Type B pancreatic cell (in vitro differentiated cells): ENCODE results near the gene ASTN1. TPM values are rescaled to one million over a fixed set of nuclear protein-coding genes. Genes with fewer than 3 reads are reported as not detected.

Experiments
- DNase-seq: peaks from one replicate; pipeline ENCODE4 v3.0.0; 2021; ENCODE audit warnings: mixed read lengths; ENCODE audit not compliant: unreplicated experiment; ENCODE audit errors: extremely low spot score
- H3K27ac Mint-ChIP-seq: 2 replicates; pipeline ENCODE4 v1.8.0; 2021; ENCODE audit warnings: mild to moderate bottlenecking, mixed read lengths
- H3K27me3 Mint-ChIP-seq: 2 replicates; pipeline ENCODE4 v1.8.0; 2021; ENCODE audit warnings: mixed read lengths
- H3K36me3 Mint-ChIP-seq: 2 replicates; pipeline ENCODE4 v1.8.0; 2021; ENCODE audit warnings: mixed read lengths
- H3K4me1 Mint-ChIP-seq: one replicate; pipeline ENCODE4 v1.8.0; 2021; ENCODE audit warnings: mixed read lengths; ENCODE audit not compliant: unreplicated experiment
- H3K4me3 Mint-ChIP-seq: 2 replicates; pipeline ENCODE4 v1.8.0; 2021; ENCODE audit warnings: mild to moderate bottlenecking, mixed read lengths
- H3K9me3 Mint-ChIP-seq: 2 replicates; pipeline ENCODE4 v1.8.0; 2021; ENCODE audit warnings: mixed read lengths
- CTCF ChIP-seq: fragments of 200-600 bp; sonication (generic); conservative IDR thresholded peaks from 2 replicates; pipeline ENCODE4 v1.5.0; 2021; ENCODE audit warnings: antibody characterized with exemption, mild to moderate bottlenecking
- total RNA-seq: library from RNA; stranded (reverse); gene quantifications from 2 replicates; pipeline ENCODE4 v1.2.1, GENCODE V29; 2021; ENCODE audit warnings: low replicate concordance

ASTN1 gene
- total RNA-seq, 1 donor from 2014 or later, result 24.9 TPM

DNA sequence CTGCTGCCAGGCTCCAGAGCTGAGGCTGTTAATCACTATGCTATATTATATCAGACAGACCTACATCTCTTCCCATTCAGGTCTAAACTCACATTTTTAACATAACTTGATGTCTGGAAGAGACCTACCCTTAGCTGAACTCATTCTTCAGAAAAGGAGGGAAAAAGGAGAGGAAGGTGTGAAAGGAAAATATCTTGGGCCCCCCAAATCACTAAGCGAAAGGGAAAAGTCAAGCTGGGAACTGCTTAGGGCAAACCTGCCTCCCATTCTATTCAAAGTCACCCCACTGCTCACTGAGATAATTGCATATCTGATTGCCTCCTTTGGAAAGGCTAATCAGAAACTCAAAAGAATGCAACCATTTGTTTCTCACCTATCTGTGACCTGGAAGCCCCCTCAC, 222.2 kb downstream of the ASTN1 start:
- Mint-ChIP-seq H3K27me3 (peaks cover 2% of the 10 kb centered on the region), H3K27ac (no peak overlapping the region), H3K9me3 (peaks cover 7% of the 10 kb centered on the region), H3K4me3 (no peak overlapping the region), H3K36me3 (peaks cover 20% of the 10 kb centered on the region), H3K4me1 (no peaks in the 10 kb centered on the region)
- no peak for DNase-seq
- no peak for TF ChIP-seq CTCF

- Mint-ChIP-seq H3K4me1 (no peaks in the 10 kb centered on the region), H3K4me3 (no peak overlapping the region), H3K36me3 (peaks cover 23% of the 10 kb centered on the region), H3K9me3 (peaks cover 7% of the 10 kb centered on the region), H3K27ac (no peak overlapping the region), H3K27me3 (peaks cover 2% of the 10 kb centered on the region)
- no peak for TF ChIP-seq CTCF
- DNase-seq, result no peak
These were observed 224.5 kb downstream of the ASTN1 start for GRCh38 chr1:176939993-176940392.

DNA sequence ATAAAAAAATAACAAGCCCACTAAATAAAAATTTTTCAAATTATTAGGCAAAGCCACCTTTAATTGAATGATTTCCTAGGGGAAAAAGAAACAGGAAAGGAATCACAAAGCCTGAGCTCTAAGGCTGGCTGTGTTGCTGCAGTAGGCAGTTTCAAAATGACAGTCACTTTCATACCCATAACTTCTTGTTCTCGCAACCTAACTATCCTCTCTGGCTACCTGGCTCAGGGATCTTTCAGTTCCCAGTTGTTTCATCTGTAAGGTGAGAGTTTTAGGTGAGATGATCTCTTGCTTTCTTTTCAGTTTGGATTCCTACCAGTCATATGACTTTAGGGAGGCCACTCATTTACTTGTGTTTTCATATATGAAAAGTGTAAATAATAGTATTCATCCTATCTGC, 226.1 kb downstream of the ASTN1 start:
- peaks cover 7% of the 10 kb centered on the region for H3K9me3 Mint-ChIP-seq
- no peak for TF ChIP-seq CTCF
- H3K4me3 Mint-ChIP-seq, result no peak overlapping the region
- DNase-seq, result no peak
- no peak overlapping the region for H3K27ac Mint-ChIP-seq
- H3K36me3 Mint-ChIP-seq, result peaks cover 17% of the 10 kb centered on the region
- H3K27me3 Mint-ChIP-seq, result peaks cover 2% of the 10 kb centered on the region
- H3K4me1 Mint-ChIP-seq, result no peaks in the 10 kb centered on the region

GRCh38 chr1:176934370-176934769, 230.1 kb downstream of the ASTN1 start:
- H3K27me3 Mint-ChIP-seq, result no peaks in the 10 kb centered on the region
- H3K4me3 Mint-ChIP-seq, result no peak overlapping the region
- H3K4me1 Mint-ChIP-seq, result no peaks in the 10 kb centered on the region
- TF ChIP-seq CTCF, result no peak
- peaks cover 21% of the 10 kb centered on the region for H3K36me3 Mint-ChIP-seq
- H3K27ac Mint-ChIP-seq, result no peak overlapping the region
- peaks cover 5% of the 10 kb centered on the region for H3K9me3 Mint-ChIP-seq
- no peak for DNase-seq

DNA sequence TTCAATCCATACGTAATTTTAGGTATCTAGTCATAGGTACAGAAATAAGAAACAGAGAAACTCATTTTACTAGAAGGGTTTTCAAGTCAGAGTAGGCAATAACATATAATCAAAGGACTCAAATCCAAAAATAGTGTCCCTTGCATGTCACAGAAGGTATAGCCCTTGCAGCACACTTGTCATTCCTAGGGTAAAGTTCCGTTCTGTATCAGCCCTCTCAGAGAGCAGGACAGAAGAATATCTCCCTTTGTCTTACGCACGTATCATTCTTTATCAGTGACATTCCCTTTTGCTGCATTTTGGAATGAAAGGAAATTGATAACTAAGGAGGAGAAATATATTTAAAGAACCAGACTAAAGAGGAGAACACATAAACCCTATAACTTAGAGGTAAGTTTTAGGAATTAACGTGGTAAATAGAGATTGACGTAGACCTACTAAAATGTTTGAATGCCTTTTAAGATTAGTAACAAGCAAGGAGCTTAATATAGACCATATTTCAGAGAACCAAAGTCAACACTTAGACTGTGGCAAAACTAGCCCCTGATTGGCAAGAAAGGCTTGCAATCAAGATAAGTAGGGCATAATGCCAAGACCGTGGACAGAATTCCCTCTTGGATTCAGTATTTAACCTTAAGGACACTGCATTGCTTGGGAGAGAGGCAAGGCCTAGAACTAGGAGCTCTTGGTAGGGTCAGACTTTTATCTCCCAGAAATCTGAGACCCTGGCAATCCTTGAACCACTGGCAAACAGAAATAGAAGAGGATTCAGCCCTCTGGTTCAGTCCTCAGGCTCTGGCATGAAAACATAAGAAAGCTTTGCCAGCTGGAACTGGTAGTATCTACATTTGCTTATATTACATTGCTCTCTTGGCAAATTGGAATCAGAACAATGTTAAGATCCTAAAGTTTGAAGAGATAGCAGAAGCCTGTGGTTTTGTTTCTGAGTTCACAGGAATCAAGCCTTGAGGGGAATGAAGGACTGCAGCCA, 232.1 kb downstream of the ASTN1 start:
- DNase-seq, result no peak

More for the DNA sequence above, 232.1 kb downstream of the ASTN1 start:
- no peak overlapping the region for H3K4me3 Mint-ChIP-seq
- no peaks in the 10 kb centered on the region for H3K4me1 Mint-ChIP-seq
- H3K36me3 Mint-ChIP-seq, result peaks cover 31% of the 10 kb centered on the region
- no peak overlapping the region for H3K27ac Mint-ChIP-seq
- no peak for TF ChIP-seq CTCF
- H3K9me3 Mint-ChIP-seq, result peaks cover 5% of the 10 kb centered on the region
- H3K27me3 Mint-ChIP-seq, result peaks cover 3% of the 10 kb centered on the region
